GM21447 (cell line): ENCODE data around the gene DMD.

Source experiments
- ATAC-seq: cut with Tn5 transposase; IDR thresholded peaks from one replicate; pipeline ENCODE4 v1.9.1; 2021; ENCODE audit not compliant: unreplicated experiment

The DMD gene

DNA sequence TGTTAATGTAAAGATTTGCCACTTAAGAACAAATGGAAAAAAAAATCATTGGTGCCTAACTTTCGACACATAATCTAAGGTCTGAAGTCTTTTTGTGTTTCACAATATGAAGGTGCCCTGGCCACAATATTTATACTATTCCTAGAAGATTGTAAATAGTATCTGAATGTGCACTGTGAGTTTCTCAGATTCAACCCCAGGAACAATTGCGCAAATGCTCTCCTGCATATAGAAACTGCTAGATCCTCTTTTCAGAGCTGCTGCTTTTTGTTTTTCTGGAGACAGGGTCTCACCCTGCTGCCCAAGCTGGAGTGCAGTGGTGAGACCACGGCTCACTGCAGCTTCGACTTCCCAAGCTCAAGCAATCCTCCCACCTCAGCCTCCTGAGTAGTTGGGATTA lies 1659.4 kb downstream of the DMD start:
- no peak for ATAC-seq

DNA sequence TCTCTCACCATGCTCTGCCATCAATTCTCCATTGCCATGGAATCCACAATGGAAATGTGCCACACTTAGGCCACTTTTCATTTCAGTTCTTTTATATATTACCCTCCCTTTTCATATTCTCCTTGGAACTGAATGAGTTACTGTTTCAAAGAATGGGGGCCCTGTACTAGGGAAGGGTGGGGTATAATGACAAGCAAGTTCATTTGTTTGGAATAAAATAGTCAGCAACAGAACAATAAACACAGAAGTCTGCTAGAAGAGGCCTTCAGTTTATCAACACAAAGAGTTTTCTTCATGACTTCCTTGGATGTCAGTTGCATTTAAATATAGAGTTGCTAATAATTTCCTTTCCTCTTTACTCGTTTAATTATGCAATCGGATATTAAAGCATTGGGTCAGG lies 1661.2 kb downstream of the DMD start:
- no peak for ATAC-seq

DNA sequence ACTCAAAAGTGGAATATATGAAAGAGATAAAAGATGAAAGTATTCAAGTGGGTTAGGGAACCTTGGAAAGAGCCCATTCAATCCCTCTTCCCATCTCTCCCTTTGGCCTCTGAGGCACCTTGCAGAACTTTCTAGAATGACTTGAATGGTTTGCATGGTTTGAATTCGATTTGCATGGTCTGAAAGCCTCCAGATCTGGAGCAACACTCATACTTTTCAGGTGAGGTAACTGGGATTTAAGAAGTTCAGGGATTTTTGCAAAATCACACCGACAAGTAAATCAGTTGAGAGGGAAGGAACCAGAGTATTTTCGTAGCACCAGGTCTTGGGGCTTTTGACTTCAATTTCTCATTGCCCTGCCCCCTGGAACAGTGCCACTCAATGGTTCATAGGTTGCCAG lies 1663.5 kb downstream of the DMD start:
- ATAC-seq, result no peak

DNA sequence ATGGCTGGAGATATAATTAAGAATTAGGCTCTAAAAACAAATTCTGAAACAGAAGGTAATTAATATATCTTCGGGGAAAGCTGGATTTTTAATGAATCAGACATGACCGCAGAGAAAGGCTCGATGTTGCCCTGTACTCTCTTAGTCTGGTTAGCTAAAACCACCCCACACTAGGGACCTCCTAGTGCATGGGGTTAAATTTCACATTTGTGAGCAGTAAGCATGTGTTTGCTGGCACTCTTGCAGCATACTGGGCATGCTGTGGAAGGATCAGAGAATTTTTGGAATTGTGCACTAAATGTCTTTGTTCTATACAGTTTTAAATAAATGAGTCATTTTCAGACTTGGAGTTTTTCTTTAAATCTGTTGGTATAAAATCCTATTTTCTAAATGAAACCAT lies 1663.9 kb downstream of the DMD start:
- ATAC-seq, result no peak

DNA sequence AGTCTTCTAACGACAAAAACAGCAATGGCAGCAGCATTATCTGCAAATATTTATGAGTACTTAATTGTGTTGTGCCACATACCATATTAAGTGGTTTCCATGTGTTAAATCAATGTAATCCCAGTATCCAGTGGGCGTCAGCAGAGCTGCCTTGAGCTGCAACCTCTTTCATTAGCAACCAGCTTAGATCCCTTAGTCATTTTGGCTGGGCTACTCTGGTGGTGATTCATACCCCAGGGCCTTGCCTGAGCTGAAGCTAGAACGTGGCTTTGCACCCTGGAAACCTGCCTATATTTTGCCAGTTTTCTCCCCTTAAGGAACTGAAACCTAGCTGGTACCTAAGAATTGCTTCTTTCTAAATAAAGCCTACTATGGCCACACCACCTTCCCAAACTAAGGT lies 1665.2 kb downstream of the DMD start:
- ATAC-seq, result no peak

DNA sequence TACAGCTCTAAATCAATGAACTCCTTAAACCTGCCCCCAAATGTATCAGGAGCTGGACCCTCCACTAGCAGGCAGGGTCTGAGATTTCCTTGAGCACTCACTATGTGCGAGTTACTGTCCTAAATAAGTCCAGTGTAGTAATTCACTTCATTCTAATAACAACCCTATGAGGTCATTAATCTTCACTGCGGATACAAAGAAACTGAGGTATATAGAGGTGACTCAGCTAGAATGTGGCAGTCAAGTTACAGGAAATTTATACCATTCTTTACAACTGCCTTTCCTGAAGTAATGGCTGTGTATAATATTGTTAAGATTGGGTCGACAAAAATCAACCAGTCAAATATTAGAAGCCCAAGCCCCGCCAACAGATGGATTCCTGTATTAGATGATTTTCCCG lies 1665.6 kb downstream of the DMD start:
- ATAC-seq, result no peak

DNA sequence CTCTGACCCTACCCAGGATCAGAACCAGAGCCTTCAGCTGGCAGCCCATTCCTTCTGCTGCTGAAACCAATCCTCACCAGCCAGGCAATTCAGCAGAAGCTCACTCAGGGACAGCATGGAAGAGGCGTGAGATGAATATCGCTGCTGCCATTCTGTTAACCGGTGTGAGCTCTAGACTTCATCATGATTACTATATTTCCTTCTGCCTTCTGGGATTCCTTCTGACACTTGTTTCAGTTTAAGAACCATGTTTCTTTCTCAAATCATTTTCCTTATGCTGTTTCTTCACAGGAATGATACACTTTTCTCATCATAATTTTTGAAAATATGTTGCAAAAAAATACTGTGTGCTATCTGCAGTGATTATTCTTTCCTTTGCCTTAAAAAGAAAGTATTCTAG lies 1666.2 kb downstream of the DMD start:
- ATAC-seq, result no peak

DNA sequence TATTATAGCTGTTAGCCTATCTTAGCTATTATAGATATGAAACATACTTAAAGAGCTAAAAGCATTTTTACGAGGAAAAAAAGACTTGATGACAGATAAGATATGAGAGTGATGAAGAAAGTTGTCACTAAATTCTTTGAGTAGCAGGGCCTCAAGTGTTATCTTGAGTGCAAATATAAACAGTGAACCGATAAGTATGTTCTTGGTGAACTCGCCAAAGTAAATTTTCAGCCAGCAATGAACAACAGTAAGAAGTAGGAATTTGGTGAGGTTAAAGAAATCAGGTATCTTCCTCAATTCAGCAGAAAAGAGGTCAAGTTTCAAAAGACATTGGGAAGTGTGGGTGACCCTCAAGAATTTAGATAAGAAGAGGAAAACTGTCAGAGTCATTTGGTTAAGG lies 1667.7 kb downstream of the DMD start:
- no peak for ATAC-seq

DNA sequence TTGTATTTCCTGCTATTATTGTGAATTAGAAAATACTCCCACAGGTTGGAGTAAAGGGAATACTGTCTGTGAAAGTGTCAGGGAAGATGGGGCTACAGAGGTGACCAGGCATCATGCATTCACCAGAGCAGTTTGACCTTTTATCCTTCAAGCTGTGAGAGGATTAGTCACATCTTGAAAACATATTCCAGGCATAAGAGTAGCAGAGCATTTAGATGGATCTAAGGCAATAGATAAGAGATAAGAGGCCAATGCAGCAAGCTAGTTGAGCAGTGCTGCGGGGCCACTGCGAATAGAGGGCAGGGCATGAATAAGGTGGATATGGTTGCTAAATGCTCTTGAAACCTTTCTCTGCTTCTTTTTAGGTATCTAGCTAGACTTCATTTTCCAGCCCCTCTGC lies 1668.8 kb downstream of the DMD start:
- no peak for ATAC-seq

DNA sequence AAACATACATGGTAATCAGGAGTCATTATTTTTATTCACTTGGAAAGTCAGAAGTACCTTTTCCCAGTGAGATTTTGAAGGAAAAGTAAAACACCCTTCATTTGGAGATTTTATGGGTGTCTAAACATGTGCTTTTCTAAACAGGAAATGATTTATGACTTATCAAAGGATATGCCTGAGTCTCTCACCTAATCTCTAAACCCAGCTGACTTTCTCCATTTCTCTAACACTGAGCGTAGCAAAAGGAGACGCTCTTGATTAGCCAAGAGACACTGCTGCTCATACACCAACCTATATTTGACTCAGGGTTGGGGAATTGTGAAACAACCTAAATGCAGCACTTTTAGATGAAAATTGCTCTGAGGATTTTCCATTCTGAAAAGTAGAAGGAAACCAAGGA lies 1671.0 kb downstream of the DMD start:
- no peak for ATAC-seq

DNA sequence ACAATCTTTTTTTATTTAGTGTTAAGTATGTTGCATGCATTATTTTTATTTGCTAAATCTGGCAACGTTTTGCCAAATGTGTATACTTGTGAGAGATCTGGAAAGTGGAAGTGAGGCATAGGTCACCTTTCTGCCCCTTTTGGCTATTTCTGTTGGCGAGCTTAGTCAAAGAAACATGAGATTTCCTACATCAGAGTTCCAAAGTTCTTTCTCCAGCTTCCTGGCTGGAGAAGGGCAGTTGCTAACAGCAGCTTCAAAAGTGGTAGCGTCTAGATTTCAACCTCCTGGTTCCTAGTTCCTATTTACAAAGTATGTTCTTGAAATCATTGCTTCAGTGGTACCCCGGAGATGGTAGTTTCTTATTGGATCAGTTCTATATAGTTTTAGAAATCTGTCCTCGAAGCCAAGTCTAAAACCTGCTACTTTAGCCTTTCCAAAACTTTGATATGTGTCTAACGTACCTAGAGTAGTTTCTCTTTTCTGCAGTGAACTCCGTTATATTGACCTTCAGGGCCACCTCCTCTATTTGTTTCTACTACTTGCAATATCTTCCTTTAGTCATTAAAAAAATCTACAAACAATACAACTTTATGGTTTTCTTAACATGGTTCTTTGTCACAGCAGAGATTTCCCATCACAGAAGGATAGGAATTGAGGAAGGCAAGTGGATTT lies 1683.8 kb downstream of the DMD start:
- no peak for ATAC-seq

DNA sequence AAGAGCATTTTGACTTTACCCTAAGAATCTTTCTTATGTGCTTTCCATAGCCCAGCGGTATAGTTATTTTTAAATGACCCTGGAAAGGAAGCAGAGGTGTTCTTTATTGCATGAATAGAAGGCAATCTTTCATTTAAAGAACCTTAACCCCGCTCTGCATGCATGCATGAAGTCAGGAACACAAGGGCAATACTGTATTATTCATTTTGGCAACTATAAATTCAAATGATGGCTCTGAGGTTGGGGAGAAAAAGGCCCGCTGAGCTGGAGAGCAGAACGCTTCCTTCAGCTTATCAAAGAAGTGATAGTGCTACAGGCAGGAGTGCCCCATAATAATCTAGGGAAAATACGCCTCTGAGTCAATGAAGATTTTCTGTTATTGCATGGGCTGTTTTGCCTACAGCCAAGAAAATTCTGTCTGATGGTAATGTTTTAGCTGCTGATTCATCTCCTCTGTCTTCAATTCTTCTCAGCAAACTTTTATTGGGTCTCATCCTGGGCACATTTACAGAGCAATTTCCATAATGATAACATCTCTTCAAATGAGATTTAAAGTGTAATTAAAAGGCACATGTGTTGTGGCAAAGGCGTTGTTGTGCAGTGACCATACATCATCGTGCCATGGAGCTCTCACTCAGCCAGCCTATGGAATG lies 1687.3 kb downstream of the DMD start:
- no peak for ATAC-seq

DNA sequence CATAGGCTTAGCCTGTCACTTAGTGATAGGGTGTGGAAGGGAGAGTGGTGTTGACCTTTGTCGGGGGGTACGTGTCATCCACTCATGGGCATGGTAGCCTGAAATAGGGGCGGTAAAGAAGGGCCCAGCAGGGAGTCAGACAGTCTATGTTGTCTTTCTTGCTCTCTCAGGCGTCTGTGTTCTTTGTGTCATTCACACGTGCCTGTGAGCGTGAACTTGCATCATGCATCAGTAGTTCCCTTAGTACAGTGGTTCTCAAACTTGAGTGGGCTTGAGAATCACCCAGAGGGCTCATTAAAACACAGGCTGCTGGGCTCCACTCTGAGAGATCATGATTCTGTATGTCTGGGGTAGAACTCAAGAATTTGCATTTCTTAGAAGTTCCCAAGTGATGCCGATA lies 1688.6 kb downstream of the DMD start:
- ATAC-seq, result no peak

DNA sequence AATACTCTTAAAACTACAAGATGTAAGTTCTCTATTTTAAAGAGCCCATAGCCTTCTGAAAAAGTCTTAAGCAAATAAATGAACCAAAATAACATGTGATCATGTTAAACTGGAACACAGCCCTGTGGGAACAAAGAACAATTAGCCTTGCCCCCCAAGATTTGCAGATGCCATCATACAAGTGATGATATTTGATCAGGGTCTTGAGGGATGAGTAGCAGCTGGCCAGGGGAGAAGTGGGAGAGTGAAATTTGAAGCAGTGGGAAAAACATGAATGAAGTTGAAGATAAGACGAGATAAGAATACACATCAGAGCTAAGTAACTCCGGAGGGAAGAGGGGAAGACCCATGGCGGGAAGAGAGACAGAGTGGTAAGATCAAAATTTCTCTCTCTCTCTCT lies 1689.4 kb downstream of the DMD start:
- no peak for ATAC-seq

DNA sequence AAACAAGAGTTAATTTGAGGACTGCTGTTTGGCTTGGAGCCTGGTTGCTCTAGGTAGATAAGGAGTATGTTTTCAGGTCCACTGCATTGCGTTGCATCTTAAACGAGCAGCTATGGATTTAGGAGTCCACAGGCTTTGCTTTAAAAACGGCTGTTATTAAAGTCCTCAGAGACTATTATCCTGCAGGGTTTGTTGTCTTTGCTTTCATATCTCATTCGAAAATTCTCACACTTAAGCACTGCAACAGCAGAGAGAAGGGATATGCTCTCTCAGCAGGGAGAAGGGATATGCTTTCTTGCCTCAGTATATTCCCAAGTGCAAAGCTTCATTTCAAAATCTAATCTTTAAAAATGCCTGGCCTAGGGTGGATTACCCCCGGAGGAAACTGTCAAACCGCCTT lies 1694.8 kb downstream of the DMD start:
- ATAC-seq, result no peak

DNA sequence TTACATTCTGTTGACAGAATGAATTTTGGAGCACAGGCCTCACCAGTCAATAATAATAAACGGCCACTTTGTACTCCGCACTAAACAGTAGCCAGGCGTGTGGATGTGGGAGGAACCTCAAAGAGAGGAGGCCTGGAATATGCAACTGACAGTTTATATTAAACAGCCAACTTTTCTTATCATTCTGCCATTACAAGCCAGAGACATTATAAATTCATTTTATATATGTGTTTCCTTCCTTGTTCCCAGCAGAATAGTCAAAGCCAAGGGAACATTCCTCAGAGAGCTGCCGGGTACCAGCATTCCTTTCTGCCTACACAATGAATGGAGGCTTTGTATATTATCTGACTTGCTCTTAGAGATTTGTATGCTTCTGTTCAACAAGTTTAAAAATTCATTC lies 1703.0 kb downstream of the DMD start:
- ATAC-seq, result no peak

DNA sequence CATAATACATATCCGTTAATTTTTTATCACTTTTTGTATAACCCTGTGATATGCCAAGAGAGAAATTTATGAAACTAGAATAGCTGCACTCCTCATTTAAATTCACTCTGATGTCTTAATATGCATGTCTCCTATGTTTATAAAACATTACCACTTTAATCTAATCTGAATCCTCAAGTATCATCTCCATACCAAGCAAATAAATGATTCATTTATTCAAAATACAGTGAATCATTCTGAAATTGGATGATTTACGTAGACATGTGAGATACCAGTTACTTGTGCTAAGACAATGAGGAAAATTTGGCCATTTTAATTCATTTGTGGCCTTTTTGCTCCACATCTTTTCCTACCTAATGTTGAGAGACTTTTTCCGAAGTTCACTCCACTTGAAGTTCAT lies 1704.4 kb downstream of the DMD start:
- no peak for ATAC-seq

DNA sequence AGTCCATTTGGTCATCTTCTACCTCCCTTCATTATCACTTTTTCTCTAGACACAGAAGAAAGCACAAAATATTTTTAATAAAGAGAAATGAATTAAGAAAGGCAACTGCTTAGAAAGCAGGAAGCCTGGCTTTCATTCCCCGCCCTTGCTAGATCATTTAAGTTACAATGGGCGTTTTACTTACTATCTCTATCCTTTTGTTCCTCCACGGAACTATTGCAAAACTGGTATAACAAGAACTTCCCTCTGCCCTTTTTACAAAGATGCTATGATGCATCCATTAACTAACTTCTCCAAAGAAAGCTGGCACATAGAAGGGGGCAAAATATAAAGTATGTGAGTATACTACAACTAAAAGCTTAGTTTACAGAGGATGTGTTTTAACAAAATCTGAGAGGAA lies 1705.0 kb downstream of the DMD start:
- ATAC-seq, result no peak

DNA sequence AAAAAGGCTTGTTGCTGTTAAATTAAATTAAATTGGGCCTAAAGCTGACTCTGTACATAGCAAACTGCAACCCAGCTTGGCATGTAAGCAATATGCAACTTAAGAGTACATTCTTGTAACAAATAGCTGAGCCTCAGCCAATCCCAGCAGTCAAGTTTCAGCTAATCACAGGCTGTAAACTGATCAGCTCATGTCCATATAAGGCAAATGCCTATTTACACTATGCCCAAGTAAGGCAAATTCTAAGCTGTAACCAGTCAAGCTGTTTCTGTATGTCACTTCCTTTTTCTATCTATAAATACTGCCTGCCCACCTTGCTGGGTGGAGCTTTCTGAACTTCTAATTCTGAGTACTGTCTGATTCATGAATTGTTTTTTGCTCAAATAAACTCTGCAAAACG lies 1710.4 kb downstream of the DMD start:
- ATAC-seq, result no peak

DNA sequence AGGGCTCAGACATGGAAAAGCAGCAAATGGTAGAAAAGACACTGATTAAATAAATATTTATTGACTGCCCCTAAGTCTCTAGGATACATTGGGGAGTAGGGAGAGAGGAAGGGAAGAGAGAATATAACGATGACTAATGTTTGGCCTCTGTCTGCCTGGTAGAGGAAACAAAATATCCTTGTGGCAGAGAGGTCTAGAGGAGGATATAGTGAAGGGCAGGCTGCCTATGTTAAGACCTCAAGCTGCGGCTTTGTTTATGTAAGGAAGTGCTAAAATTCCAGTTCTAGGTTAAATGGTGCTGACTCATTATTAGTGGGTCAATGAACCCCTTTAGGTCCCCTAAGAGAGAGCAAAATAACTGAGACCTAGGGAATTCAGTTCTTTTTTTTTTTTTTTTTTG lies 1712.2 kb downstream of the DMD start:
- ATAC-seq, result no peak

DNA sequence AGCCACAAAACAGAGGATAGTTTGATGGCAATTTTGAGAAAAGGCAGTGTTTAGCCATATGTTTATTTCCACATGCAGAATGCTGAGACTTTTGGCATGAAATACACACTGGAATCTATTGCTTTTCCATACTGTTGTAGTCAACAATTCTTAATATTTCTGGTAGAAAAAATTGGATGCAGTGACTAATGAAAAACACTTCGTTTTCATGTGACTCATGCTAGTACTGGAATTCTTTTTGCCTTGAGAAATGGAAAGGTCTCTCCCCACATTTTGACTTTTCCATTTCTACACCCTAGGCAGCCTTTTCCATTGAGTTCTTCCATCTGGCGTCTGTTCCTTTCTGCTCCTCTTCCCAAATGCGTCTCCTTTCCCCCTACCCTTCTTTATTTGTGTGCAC lies 1714.3 kb downstream of the DMD start:
- no peak for ATAC-seq

DNA sequence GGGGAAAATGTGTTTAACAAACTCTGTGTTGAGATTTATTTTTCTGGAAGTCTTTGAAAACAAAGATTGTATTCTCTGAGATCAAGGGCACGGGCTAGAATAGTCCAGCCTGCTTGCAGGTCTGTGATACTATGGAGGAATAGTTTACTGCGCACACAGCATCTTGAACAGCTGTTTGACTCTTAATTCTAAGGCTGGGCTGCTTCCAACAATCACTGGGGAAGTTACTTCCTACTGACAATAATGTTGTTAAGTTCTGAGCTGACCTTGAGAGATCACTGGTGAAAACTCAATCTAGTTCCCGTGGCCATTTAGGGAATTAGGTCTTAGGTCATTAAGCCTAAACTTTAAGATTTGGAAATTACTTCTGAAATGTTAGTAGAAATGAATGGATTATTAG lies 1723.4 kb downstream of the DMD start:
- no peak for ATAC-seq

DNA sequence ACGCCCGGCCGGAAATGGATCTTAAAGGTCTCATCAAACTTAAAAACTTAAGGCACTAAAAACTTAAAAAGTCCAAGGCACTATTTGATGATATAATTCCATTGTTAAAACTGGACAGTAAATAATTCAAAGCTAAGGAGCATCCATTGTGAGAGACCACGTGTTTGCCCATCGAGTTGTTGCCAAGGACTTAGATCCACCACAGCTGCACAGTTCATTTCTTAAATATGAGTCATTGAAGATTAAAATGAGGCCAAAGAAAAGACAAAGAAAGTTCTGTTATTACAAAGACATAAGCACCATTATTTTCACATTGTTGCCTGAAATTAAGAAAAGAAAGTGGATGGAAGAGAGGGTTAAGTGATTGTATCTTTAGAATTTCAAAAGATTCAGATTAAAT lies 1728.0 kb downstream of the DMD start:
- ATAC-seq, result no peak
